Measurements from ENCODE around the gene B4GALNT4.

DNA sequence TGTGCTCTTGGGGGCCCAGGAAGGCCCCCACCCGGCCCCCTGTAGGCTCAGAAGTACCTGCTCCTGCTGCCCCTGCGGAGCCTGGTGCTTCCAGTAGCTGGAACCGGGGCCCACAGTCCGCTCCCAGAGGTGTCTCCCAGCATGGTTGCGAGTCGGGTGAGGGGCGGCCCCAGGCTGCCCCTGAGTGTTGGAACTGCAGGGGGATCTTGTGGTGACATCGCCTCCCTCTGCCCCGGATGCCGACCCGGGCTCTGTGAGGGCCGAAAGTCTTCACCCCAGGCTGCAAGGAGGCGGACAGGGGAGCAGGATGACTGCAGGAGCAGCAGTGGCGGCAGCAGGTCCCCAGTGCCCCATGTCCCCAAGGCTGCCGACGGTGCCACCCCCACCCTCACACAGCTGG lies 15.2 kb downstream of the B4GALNT4 start:
- TF ChIP-seq, protein P1, sequence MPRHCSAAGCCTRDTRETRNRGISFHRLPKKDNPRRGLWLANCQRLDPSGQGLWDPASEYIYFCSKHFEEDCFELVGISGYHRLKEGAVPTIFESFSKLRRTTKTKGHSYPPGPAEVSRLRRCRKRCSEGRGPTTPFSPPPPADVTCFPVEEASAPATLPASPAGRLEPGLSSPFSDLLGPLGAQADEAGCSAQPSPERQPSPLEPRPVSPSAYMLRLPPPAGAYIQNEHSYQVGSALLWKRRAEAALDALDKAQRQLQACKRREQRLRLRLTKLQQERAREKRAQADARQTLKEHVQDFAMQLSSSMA (CRISPR knock-in tag; IDR thresholded peaks at IDR 0.05): no peak
- no peak for TF ChIP-seq ASH2L (IDR thresholded peaks at IDR 0.05; ENCODE audit: insufficient read length, low read depth, low read length)
- no peak for TF ChIP-seq SALL1 (CRISPR knock-in tag; IDR thresholded peaks at IDR 0.05)
- TF ChIP-seq, protein P2, sequence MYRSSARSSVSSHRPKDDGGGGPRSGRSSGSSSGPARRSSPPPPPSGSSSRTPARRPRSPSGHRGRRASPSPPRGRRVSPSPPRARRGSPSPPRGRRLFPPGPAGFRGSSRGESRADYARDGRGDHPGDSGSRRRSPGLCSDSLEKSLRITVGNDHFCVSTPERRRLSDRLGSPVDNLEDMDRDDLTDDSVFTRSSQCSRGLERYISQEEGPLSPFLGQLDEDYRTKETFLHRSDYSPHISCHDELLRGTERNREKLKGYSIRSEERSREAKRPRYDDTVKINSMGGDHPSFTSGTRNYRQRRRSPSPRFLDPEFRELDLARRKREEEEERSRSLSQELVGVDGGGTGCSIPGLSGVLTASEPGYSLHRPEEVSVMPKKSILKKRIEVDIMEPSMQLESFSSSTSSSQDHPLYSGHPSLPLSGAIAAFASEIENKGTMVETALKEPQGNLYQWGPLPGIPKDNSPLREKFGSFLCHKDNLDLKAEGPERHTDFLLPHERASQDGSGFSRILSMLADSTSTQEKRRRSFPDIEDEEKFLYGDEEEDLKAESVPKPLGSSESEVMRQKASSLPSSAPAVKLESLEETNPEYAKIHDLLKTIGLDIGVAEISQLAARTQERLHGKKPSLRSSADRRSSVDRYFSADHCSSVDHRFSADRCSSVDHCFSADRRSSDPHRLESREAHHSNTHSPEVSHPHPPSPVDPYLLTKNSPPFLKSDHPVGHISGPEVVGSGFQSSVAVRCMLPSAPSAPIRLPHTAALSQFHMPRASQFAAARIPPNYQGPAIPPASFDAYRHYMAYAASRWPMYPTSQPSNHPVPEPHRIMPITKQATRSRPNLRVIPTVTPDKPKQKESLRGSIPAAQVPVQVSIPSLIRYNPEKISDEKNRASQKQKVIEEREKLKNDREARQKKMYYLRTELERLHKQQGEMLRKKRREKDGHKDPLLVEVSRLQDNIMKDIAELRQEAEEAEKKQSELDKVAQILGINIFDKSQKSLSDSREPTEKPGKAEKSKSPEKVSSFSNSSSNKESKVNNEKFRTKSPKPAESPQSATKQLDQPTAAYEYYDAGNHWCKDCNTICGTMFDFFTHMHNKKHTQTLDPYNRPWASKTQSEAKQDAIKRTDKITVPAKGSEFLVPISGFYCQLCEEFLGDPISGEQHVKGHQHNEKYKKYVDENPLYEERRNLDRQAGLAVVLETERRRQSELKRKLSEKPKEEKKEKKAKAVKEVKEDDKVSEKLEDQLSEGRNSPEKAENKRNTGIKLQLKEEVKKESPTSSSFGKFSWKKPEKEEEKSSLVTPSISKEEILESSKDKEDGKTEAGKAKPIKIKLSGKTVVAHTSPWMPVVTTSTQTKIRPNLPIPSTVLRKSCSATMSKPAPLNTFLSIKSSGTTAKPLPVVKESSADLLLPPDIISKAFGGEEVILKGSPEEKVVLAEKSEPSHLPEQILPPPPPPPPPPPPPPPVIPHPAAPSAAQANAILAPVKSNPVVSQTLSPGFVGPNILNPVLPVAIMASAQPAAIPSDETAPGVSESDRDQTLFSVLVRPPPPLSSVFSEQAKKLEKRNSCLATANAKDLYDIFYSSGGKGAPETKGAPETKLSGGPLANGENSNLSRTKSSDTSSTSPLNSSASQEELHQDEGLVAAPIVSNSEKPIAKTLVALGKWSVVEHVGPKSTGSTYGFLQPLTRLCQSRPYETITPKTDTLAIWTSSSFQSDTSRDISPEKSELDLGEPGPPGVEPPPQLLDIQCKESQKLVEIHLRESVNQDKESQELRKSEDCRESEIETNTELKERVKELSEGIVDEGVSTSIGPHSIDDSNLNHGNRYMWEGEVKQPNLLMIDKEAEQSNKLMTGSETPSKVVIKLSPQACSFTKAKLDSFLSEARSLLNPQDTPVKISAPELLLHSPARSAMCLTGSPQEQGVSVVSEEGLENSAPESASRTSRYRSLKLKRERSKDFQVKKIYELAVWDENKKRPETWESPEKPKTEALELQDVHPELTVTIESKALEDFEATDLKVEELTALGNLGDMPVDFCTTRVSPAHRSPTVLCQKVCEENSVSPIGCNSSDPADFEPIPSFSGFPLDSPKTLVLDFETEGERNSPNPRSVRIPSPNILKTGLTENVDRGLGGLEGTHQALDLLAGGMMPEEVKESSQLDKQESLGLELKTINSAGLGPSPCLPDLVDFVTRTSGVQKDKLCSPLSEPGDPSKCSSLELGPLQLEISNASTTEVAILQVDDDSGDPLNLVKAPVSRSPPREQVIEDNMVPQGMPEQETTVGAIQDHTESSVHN (CRISPR knock-in tag; IDR thresholded peaks at IDR 0.05): no peak
- no peak for TF ChIP-seq CEBPG (CRISPR knock-in tag; IDR thresholded peaks at IDR 0.05)
